Neural progenitor cell (in vitro differentiated cells): ENCODE results near the gene MDH1.

Experiments
- CTCF ChIP-seq: fragments of 200-600 bp; sonication (generic); IDR thresholded peaks from 2 replicates; pipeline ENCODE4 v1.5.1; 2017; ENCODE audit warnings: antibody characterized with exemption, mild to moderate bottlenecking
- EZH2 ChIP-seq: fragments of 200-600 bp; sonication (generic); IDR thresholded peaks from 2 replicates; pipeline ENCODE4 v1.6.1; 2017; ENCODE audit warnings: antibody characterized with exemption, mild to moderate bottlenecking, moderate library complexity

DNA sequence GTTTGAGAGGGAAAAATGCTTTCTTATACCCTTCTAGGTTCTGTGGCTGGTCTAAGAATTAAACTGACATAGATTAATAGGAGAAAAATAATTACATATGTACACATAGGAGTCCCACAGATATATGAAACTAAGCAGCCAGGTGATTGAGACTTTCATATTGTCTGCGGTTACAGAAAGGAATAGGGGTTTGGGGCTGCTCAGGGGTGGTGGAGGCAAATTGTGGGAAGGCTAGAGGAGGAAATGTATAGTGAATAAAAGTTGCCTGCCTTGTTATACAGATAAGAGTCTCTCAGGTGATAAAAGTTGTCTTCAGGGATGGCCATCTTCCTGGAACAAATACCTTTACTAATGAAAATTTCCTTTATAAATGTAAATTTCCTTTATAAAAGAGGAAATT lies 28.6 kb downstream of the MDH1 start:
- no peak for TF ChIP-seq CTCF
- TF ChIP-seq EZH2, result no peak
